ENCODE measurements around the gene WBP4. TPM values are rescaled to one million over a fixed set of nuclear protein-coding genes. Genes with fewer than 3 reads are reported as not detected.
"Not testable (repeated sequence)": the region's sequence is repeated elsewhere in the genome, so short reads cannot be mapped to it uniquely, and the experiment has no call there.

WBP4 gene
- polyA plus RNA-seq, 1 donor from 2014 or later: 3.7 TPM

DNA sequence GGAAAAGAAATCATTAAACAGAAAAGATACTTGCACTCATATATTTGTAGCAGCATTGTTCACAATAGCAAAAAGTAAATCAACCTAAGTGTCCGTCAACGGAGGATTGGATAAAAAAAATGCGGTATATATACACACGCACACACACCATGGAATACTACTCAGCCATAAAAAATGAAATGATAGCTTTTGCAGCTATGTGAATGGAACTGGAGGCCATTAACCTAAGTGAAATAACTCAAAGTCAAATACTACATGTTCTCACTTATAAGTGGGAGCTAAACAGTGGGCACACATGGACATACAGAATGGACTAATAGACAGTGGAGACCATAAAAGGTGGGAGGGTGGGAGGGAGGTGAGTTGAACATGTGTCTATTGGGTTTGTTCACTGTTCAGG is 18.4 kb downstream of the WBP4 start:
- Mint-ChIP-seq H3K27ac (no peak overlapping the region), H3K9me3 (no peaks in the 10 kb centered on the region), H3K4me1 (peaks cover 0 to 1% (median 0%) of the 10 kb centered on the region in 3 donors), H3K36me3 (peaks cover 14% of the 10 kb centered on the region), H3K27me3 (no peaks in the 10 kb centered on the region), H3K4me3 (no peak overlapping the region)

DNA sequence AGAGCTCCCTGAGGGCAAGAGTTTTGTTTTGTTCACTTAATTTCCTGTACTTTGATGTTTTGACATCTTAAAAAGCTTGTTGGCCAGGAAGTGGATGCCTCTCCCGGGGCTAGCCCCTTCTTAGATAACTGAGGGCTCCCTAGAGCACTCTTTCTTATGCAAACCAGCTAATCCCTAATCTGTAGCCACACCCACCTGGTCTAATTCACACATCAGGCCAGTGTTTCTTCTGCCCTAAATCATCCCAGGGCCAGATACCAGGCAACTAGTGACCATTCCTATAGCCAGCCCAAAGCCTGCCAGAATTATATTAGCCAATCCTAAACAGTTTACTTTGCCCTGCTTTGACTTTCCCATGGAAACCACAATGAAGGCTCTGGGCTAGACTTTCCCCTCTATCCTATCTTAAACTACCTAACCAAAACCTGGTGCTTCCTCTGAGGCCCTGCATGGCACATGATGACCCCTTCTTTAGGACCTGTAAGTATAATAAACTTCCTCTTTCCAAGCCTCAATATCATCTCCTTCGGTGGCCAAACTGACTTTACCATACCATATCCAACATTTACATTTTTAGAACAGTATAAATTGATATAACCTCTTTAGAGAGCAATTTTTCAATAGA is 24.8 kb downstream of the WBP4 start:
- no peaks in the 10 kb centered on the region for H3K27me3 Mint-ChIP-seq
- H3K4me3 Mint-ChIP-seq: no peak overlapping the region
- peaks cover 8% of the 10 kb centered on the region for H3K36me3 Mint-ChIP-seq
- peaks cover 0 to 3% (median 0%) of the 10 kb centered on the region in 3 donors for H3K9me3 Mint-ChIP-seq
- peak overlapping the region in 1 of 3 donors; percentile 48 for H3K27ac Mint-ChIP-seq
- H3K4me1 Mint-ChIP-seq: peaks cover 5 to 8% (median 6%) of the 10 kb centered on the region in 3 donors

DNA sequence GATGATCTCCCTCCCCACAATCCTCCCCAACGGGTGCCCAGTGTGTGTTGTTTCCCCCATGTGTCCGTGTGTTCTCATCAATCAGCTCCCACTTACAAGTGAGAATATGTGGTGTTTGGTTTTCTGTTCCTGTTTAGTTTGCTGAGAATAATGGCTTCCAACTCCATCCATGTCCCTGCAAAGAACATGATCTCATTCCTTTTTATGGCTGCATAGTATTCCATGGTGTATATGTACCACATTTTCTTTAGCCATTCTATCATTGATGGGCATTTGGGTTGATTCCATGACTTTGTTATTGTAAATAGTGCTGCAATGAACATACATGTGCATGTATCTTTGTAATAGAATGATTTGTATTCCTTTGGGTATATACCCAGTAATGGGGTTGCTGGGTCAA is 34.4 kb downstream of the WBP4 start:
- not testable (repeated sequence) for H3K27ac Mint-ChIP-seq, H3K4me1 Mint-ChIP-seq, H3K9me3 Mint-ChIP-seq, H3K4me3 Mint-ChIP-seq, H3K36me3 Mint-ChIP-seq, H3K27me3 Mint-ChIP-seq

DNA sequence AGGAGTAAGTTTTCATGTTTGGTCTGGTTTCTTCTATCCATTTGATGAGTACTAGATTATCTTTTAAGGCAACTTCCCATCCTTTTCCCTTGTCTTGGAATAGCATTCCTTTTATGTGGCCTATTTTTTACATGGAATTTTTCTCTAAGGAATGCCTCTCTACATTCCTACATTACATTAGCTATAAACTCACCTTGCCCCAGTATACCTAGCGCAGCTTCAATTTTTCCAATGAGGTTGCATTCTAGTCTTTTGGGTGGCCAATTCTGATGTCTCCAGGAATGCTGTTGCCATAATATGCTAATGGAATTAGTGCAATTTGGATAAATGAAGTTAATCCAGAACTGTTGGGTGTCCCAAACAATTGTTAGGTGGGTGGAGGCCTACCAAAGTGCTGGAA is 37.5 kb downstream of the WBP4 start:
- Mint-ChIP-seq H3K4me3 (no peak overlapping the region), H3K27ac (no peak overlapping the region), H3K36me3 (peaks cover 2% of the 10 kb centered on the region), H3K4me1 (no peaks in the 10 kb centered on the region), H3K9me3 (no peaks in the 10 kb centered on the region), H3K27me3 (no peaks in the 10 kb centered on the region)

DNA sequence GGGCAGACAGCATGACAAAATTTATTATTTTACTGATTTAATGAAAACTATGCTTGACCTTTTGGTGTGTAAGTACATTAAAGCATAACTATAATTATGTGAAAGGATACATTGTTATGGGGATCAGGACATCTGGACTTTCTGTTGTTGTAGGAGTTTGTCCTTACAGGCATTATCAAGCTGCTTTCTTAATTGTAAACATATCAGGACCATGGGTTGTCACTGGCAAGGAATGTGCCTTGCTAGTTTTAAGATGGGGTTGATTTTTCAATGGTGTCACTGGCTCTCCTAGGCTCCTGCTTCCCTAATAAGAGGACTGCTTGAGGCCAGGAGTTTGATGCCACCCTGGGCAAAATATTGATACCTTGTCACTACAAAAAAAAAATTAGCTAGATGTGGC is 38.7 kb downstream of the WBP4 start:
- Mint-ChIP-seq H3K27me3 (no peaks in the 10 kb centered on the region), H3K36me3 (peaks cover 2% of the 10 kb centered on the region), H3K9me3 (no peaks in the 10 kb centered on the region), H3K27ac (no peak overlapping the region), H3K4me3 (no peak overlapping the region), H3K4me1 (no peaks in the 10 kb centered on the region)

DNA sequence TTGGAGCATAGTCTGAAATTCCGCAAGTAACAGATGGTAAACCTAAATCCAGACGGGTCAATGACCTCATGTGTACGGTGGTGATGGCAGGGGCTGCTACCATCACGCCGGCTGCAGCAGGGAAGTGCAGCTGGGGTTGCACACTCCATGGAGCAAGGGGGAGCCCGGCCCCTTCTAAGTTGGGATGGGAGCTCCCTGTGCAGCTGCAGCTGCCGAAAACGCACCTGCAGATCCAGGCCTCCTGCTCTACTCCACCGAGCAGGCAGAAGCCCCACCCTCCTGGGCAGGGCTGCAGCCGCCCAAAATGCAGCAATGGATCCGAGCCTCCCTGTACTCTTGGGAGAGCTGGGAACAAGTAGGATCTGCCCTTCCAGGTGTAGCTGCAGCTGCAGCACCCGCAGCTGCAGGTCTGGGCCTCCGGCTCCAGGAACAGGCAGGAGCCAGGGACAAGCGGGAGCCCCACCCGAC is 45.8 kb downstream of the WBP4 start:
- Mint-ChIP-seq H3K27me3 (no peaks in the 10 kb centered on the region), H3K4me3 (no peak overlapping the region), H3K36me3 (no peaks in the 10 kb centered on the region), H3K27ac (no peak overlapping the region), H3K4me1 (no peaks in the 10 kb centered on the region), H3K9me3 (no peaks in the 10 kb centered on the region)

DNA sequence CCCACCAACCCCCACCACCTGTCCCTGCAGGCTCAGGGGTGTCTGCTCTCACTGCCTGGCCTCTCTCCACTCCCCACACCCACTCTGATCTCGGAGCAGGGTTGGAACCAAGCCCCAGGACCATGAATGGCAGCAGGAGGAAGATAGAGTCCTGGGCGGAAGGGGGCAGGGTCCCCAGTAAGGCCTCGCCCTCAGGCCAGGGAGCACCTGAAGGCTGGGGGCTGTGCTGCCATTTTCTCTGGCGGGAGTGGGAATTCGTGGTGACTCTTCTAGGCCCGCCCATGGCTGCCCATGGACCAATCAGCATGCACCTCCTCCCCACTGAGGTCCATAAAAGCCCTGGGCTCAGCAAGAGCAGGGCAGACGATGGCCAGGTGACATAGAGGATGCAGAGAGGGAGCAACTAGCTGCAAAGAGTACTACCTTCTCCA is 46.3 kb downstream of the WBP4 start:
- no peak overlapping the region for H3K4me3 Mint-ChIP-seq
- no peaks in the 10 kb centered on the region for H3K36me3 Mint-ChIP-seq
- no peaks in the 10 kb centered on the region for H3K27me3 Mint-ChIP-seq
- H3K9me3 Mint-ChIP-seq: no peaks in the 10 kb centered on the region
- H3K27ac Mint-ChIP-seq: no peak overlapping the region
- no peaks in the 10 kb centered on the region for H3K4me1 Mint-ChIP-seq

DNA sequence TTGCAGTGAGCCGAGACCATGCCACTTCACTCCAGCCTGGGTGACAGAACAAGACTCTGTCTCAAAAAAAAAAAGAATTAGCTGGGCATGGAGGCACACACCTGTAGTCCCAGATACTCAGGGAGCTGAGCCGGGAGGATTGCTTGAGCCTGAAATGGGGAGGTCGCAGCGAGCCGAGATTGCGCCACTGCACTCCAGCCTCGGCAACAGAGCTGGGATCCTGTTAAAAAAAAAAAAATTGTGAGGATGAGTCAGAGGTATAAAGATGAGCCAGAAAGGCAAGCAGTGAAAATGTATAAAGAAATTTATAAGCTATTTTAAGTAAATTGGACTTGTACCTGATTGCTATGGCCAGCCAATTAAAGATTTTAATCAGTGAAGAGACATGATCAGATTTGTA is 50.1 kb downstream of the WBP4 start:
- no peaks in the 10 kb centered on the region for H3K9me3 Mint-ChIP-seq
- peaks cover 0 to 3% (median 2%) of the 10 kb centered on the region in 3 donors for H3K4me1 Mint-ChIP-seq
- no peak overlapping the region for H3K27ac Mint-ChIP-seq
- no peaks in the 10 kb centered on the region for H3K36me3 Mint-ChIP-seq
- no peak overlapping the region for H3K4me3 Mint-ChIP-seq
- no peaks in the 10 kb centered on the region for H3K27me3 Mint-ChIP-seq

DNA sequence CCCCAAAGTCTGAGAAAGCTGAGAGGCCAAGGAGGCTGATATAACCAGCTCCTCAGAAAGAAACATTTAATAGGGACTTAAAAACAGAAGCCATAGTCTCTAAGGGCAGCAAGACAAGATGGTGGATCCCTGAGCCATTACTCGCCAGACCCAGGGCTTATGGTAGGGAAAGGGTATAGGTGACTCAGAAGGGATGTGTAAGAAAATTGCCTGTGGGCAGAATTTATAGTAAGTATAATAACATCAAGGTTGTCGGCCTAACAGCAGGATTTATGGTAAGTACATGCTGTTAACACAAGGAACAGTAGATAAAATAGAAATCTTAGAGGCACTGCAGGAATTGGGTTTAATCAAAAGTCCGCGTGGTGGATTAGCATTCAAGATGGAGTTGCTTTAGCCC is 56.6 kb downstream of the WBP4 start:
- Mint-ChIP-seq H3K27me3 (no peaks in the 10 kb centered on the region), H3K4me3 (no peak overlapping the region), H3K4me1 (peaks cover 0 to 5% (median under 1%) of the 10 kb centered on the region in 3 donors), H3K9me3 (peaks cover 0 to 2% (median 0%) of the 10 kb centered on the region in 3 donors), H3K36me3 (no peaks in the 10 kb centered on the region), H3K27ac (no peak overlapping the region)

DNA sequence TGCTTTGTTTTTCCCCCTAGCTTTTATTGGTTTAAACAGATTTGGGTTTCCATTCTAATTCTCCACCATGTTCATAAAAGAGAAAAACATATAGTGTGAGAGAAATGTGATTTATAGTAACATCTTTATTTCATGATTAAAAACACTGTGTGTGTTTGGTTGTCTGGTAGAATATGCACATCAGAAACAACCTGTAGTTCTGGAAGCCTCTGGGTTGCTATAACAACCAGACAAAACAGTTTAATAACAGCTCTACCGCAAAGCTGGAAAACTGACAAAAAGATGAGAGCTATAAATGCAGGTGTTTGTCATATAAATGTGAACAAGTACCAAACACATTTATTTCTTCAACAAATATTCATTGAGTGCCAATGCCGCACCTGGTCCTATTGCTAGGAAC is 61.5 kb downstream of the WBP4 start:
- H3K27ac Mint-ChIP-seq: no peak overlapping the region
- H3K36me3 Mint-ChIP-seq: peaks cover 5% of the 10 kb centered on the region
- H3K4me1 Mint-ChIP-seq: peaks cover under 1 to 6% (median 2%) of the 10 kb centered on the region in 3 donors
- H3K4me3 Mint-ChIP-seq: no peak overlapping the region
- H3K9me3 Mint-ChIP-seq: peaks cover 0 to 2% (median 0%) of the 10 kb centered on the region in 3 donors
- H3K27me3 Mint-ChIP-seq: no peaks in the 10 kb centered on the region

DNA sequence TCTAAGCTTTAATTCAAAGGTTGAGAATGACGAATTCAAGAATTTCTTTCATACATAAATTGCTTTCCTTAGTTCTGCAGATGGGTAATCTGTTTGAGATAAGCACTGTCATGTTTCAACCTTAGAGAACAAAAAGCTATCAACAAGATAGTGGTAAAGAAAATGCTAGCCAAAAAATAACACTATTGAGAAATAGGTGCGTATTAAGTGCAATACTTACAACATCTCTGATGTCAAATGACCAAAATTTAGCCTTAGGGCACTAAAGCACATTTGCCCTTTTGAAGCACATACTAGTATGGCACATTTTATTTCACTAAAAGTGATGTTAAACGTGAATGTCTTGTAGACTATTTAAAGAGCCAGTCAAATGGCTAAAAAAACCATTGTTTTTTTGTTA is 66.4 kb downstream of the WBP4 start:
- H3K27me3 Mint-ChIP-seq: no peaks in the 10 kb centered on the region
- peaks cover 7% of the 10 kb centered on the region for H3K36me3 Mint-ChIP-seq
- H3K4me1 Mint-ChIP-seq: peaks cover 21 to 26% (median 24%) of the 10 kb centered on the region in 3 donors
- H3K27ac Mint-ChIP-seq: no peak overlapping the region
- H3K4me3 Mint-ChIP-seq: no peak overlapping the region
- H3K9me3 Mint-ChIP-seq: no peaks in the 10 kb centered on the region

DNA sequence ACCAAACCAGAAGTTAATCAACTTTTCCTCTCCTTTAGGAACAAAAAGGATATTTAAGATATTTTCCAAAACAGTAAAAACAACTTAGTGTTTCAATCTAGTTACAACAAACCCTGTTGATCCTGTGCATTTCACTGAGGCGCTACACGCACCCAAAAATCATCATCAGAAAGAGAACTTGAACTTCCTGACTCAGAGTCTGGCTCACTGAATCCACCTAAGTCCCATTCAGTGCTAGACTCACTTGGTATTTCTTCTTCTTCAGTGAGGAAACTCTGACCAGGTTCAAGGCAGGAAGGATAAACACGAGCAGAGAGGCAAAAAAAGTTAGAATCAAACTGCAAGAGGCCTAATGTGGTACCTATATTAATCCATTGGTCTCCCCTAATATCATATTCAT is 69.0 kb downstream of the WBP4 start:
- no peaks in the 10 kb centered on the region for H3K9me3 Mint-ChIP-seq

DNA sequence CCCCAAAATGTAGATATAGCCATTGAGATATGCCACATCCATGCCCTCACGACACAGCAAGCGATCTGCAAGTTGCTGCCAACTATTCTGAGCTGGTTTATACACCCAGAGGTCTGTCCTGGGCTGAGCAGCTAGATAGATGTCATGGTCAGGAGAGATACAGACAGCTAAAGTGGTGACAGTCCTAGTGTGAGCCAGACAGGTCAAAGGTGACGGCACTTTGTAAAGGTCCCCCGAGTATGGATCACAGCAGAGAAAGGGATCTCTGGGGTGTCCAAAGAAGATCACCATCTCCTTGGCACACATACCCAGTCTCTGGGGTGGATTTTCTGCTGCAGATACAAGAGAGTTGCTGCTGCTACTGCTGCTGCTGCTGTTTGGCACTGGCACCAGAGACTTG is 69.9 kb downstream of the WBP4 start:
- H3K9me3 Mint-ChIP-seq, H3K27me3 Mint-ChIP-seq, H3K36me3 Mint-ChIP-seq: not testable (repeated sequence)
- H3K4me1 Mint-ChIP-seq: peaks cover 28 to 32% (median 31%) of the 10 kb centered on the region in 3 donors
- H3K27ac Mint-ChIP-seq: peak overlapping the region in 1 of 3 donors; percentile 15
- H3K4me3 Mint-ChIP-seq: peak overlapping the region; percentile 93 to 98 (median 97)

More for the DNA sequence above, 69.0 kb downstream of the WBP4 start:
- peaks cover 28 to 32% (median 31%) of the 10 kb centered on the region in 3 donors for H3K4me1 Mint-ChIP-seq
- H3K4me3 Mint-ChIP-seq: peak overlapping the region; percentile 0 to 97 (median 70)
- peak overlapping the region in 1 of 3 donors; percentile 15 for H3K27ac Mint-ChIP-seq
- no peaks in the 10 kb centered on the region for H3K27me3 Mint-ChIP-seq
- H3K36me3 Mint-ChIP-seq: peaks cover 8% of the 10 kb centered on the region

DNA sequence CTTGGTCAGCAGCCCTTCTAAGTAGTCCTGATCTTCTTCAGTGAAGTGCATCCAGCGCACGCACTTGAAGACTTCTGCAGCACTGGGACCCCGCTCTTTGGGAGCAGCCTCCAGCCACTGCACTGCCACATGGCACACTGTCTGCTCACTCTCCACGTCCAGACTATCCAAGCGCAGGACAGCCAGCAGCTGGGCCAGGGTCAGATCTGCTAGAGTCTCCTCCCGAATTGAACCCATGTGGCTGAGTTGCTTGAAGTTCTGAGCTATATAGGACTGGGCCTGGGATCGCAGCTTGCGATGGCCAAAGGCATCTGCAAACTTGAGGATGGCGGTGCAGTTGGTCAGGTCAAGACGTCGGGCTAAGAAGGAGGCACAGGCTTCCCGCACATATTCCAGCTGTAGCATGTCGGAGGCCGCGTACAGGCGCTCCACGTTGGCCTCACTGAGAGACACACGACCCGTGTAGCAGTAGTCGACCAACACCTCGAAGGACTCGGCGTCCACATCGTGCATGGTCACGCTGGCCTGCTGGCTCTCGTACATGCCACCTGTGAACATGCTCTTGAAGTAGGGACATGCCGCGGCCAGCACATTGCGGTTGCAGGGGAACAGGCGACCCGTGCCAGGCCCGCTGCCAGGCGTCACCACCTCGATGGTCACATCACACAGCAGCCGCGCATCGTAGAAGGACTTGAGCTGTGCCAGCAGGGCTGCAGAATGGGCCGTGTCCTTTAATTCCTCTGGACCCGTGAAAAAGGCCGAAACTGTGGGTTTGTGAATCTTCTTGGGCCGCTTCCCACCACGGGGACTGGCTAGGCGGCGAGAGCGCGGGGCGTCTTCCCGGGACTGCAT is 70.6 kb downstream of the WBP4 start:
- not testable (repeated sequence) for H3K27me3 Mint-ChIP-seq, H3K36me3 Mint-ChIP-seq, H3K9me3 Mint-ChIP-seq
- H3K27ac Mint-ChIP-seq: peak overlapping the region; percentile 55 to 93 (median 79)
- peak overlapping the region; percentile 93 to 98 (median 97) for H3K4me3 Mint-ChIP-seq
- peaks cover 28 to 32% (median 31%) of the 10 kb centered on the region in 3 donors for H3K4me1 Mint-ChIP-seq

DNA sequence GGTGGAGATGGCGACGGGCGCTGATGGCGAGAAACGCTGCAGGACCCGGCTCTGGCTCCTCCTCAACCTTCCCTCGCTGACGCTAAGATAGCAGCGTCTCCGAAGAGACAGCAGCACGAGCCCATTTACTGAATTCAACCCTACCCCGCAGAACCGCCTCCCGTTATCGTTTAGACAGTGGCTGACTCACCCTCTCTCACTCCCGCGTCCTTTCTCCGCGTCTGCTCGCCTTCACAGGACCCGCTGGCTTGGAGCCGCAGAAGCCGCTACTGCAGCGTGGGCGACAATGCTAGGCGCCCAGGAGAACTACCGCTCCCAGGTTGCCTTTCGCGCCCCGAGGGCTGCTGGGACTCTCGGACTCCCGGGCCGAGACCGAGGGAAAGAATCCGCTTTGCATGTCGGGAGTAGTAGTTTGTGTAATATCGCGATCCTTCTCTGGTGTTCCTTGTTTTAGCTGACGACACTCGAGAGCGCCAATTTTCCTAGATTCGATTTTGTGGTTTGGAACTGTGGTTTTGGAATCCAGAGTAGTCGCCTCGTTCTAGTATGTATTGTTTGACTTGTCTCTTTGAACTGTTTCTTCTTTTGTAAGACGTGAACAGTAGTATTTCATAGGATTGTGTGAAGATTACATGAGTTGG is 71.3 kb downstream of the WBP4 start, which contains the start of gene KBTBD6:
Gene KBTBD6 (minus strand): TSS at position 291 of the 641 bp plus-strand sequence. CDS start 291 bp downstream, outside the sequence.
- Mint-ChIP-seq H3K4me1 (peaks cover 28 to 34% (median 32%) of the 10 kb centered on the region in 3 donors), H3K36me3 (peaks cover 10% of the 10 kb centered on the region), H3K4me3 (peak within 1 kb of the TSS; percentile 93 to 98 (median 97)), H3K27me3 (no peaks in the 10 kb centered on the region), H3K9me3 (no peaks in the 10 kb centered on the region), H3K27ac (peak within 1 kb of the TSS; percentile 55 to 93 (median 79))

All from IgD-negative memory B cell (primary cell).